Ishikawa (cell line): ENCODE data around the gene ACER2.

ENCODE experiments used
- CEBPB ChIP-seq: IDR thresholded peaks from 2 replicates; pipeline ENCODE4 v1.6.1; 2012
- CREB1 ChIP-seq: IDR thresholded peaks from 2 replicates; pipeline ENCODE4 v1.6.1; 2012; ENCODE audit warnings: low read depth
- EGR1 ChIP-seq: IDR thresholded peaks from 2 replicates; pipeline ENCODE4 v1.6.1; 2012
- EP300 ChIP-seq: IDR thresholded peaks from 2 replicates; pipeline ENCODE4 v1.6.1; 2012; ENCODE audit warnings: borderline replicate concordance
- FOXM1 ChIP-seq: IDR thresholded peaks from 2 replicates; pipeline ENCODE4 v1.6.1; 2012; ENCODE audit warnings: low read depth, borderline replicate concordance
- NFIC ChIP-seq: IDR thresholded peaks from 2 replicates; pipeline ENCODE4 v1.6.1; 2012
- RAD21 ChIP-seq: IDR thresholded peaks from 2 replicates; pipeline ENCODE4 v1.6.1; 2012; ENCODE audit warnings: low read depth
- TAF1 ChIP-seq: IDR thresholded peaks from 2 replicates; pipeline ENCODE4 v1.6.1; 2012; ENCODE audit warnings: low read depth, mild to moderate bottlenecking
- TCF12 ChIP-seq: IDR thresholded peaks from 2 replicates; pipeline ENCODE4 v1.6.1; 2012; ENCODE audit warnings: low read depth
- TEAD4 ChIP-seq: IDR thresholded peaks from 2 replicates; pipeline ENCODE4 v1.6.1; 2012
- YY1 ChIP-seq: IDR thresholded peaks from 2 replicates; pipeline ENCODE4 v1.6.1; 2012; ENCODE audit warnings: low read depth
- ZBTB7A ChIP-seq: IDR thresholded peaks from 2 replicates; pipeline ENCODE4 v1.6.1; 2012; ENCODE audit warnings: low read depth
- TF ChIP-seq, protein P1 (sequence below): IDR thresholded peaks from 2 replicates; pipeline ENCODE4 v1.6.1; 2012
- TF ChIP-seq, protein P2 (sequence below): IDR thresholded peaks from 2 replicates; pipeline ENCODE4 v1.6.1; 2012; ENCODE audit warnings: low read depth, mild to moderate bottlenecking
- TF ChIP-seq, protein P3 (sequence below): IDR thresholded peaks from 2 replicates; pipeline ENCODE4 v1.6.1; 2012

ACER2 gene

DNA sequence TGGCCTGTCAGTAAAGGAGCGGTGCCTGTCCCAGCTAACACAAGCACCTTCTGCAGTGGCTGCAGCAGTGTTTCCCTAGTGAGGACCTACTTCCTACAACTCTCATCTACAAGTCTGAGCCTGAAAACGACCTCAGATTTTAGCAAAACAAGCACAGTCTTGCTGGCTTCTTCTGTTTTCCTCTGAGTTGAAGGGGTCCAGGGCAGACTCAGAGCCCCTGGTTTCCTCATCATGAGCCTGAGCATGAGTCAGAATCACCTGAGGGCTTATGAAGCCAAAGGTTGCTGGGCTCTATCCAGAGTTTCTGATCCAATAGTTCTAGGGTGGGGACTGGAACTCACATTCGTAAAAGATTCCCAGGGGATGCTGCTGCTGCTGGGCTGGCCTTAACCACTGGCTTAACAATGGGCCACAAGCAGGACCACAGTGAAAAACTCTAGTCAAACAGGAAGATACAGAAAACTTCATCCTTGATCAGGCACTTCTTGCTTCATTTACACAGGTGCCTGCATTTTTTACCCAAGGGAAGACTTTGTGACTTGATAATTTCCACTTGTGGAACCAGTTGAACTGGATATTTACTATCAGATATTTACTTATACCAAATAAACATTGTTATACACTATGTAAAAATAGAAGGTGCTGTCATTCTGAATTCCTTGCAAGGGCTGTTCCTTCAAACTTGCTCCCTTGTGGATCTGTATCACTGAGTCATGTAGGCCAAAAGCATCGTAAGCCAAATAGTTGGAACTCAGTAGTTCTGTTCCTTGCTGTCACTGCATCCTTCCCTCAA, 4.3 kb upstream of the ACER2 start:
- TF ChIP-seq, protein P1, sequence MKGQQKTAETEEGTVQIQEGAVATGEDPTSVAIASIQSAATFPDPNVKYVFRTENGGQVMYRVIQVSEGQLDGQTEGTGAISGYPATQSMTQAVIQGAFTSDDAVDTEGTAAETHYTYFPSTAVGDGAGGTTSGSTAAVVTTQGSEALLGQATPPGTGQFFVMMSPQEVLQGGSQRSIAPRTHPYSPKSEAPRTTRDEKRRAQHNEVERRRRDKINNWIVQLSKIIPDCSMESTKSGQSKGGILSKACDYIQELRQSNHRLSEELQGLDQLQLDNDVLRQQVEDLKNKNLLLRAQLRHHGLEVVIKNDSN, result no peak
- no peak for TF ChIP-seq EP300
- no peak for TF ChIP-seq CEBPB
- no peak for TF ChIP-seq FOXM1
- TF ChIP-seq, protein P2, sequence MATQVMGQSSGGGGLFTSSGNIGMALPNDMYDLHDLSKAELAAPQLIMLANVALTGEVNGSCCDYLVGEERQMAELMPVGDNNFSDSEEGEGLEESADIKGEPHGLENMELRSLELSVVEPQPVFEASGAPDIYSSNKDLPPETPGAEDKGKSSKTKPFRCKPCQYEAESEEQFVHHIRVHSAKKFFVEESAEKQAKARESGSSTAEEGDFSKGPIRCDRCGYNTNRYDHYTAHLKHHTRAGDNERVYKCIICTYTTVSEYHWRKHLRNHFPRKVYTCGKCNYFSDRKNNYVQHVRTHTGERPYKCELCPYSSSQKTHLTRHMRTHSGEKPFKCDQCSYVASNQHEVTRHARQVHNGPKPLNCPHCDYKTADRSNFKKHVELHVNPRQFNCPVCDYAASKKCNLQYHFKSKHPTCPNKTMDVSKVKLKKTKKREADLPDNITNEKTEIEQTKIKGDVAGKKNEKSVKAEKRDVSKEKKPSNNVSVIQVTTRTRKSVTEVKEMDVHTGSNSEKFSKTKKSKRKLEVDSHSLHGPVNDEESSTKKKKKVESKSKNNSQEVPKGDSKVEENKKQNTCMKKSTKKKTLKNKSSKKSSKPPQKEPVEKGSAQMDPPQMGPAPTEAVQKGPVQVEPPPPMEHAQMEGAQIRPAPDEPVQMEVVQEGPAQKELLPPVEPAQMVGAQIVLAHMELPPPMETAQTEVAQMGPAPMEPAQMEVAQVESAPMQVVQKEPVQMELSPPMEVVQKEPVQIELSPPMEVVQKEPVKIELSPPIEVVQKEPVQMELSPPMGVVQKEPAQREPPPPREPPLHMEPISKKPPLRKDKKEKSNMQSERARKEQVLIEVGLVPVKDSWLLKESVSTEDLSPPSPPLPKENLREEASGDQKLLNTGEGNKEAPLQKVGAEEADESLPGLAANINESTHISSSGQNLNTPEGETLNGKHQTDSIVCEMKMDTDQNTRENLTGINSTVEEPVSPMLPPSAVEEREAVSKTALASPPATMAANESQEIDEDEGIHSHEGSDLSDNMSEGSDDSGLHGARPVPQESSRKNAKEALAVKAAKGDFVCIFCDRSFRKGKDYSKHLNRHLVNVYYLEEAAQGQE, result no peak
- TF ChIP-seq EGR1, result no peak
- no peak for TF ChIP-seq NFIC
- no peak for TF ChIP-seq CREB1
- TF ChIP-seq ZBTB7A, result no peak
- no peak for TF ChIP-seq YY1
- no peak for TF ChIP-seq TAF1
- no peak for TF ChIP-seq TEAD4
- TF ChIP-seq, protein P3, sequence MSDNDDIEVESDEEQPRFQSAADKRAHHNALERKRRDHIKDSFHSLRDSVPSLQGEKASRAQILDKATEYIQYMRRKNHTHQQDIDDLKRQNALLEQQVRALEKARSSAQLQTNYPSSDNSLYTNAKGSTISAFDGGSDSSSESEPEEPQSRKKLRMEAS, result no peak

DNA sequence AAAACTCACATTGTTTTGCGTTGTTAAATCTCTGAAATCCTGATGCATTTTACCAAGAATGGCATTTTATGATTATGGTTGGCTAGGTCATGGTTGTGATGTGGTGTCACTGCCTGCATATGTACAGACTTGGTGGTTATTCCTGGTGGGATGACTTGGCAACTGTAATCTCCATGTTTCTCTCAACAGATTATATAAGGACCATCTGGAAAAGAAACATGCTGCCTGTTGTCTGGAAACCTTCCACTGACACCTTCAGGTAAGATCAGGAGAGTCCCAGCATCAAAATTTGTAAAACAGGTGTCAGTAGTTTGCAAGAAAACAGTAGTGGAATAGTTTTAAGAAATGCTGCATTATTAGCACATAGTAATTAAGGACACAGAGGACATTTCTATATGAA, 3.0 kb upstream of the ACER2 start:
- no peak for TF ChIP-seq YY1
- TF ChIP-seq TCF12, result no peak
- TF ChIP-seq, protein P2, result no peak
- TF ChIP-seq EP300, result no peak
- TF ChIP-seq RAD21, result no peak
- no peak for TF ChIP-seq TEAD4
- TF ChIP-seq, protein P3, result no peak
- TF ChIP-seq NFIC, result no peak
- TF ChIP-seq TAF1, result no peak
- no peak for TF ChIP-seq EGR1
- TF ChIP-seq, protein P1, result no peak
- TF ChIP-seq CREB1, result no peak
- TF ChIP-seq CEBPB, result no peak
- no peak for TF ChIP-seq ZBTB7A
- TF ChIP-seq FOXM1, result no peak

DNA sequence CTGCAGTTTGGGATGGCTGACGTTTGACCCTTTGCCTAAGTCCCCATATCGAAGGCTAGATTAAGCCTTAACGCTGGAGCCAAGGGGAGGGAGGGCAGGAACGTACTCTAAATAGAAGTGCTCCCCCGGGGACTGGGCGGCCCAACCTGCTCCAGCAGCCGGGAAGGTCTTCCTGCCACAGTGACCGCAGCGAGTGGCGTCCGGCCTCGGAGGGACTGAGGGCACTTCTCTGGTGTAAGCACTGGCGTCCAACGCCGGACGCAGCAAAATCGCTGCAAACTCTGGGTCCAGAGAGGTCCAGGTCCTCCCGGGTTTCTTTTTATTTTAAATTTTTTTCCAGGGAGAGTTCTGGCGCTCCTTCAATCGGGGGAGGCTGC, 505 bp upstream of the ACER2 start:
- TF ChIP-seq TEAD4 (no peak), ZBTB7A (no peak)
- TF ChIP-seq, protein P1, result no peak

DNA sequence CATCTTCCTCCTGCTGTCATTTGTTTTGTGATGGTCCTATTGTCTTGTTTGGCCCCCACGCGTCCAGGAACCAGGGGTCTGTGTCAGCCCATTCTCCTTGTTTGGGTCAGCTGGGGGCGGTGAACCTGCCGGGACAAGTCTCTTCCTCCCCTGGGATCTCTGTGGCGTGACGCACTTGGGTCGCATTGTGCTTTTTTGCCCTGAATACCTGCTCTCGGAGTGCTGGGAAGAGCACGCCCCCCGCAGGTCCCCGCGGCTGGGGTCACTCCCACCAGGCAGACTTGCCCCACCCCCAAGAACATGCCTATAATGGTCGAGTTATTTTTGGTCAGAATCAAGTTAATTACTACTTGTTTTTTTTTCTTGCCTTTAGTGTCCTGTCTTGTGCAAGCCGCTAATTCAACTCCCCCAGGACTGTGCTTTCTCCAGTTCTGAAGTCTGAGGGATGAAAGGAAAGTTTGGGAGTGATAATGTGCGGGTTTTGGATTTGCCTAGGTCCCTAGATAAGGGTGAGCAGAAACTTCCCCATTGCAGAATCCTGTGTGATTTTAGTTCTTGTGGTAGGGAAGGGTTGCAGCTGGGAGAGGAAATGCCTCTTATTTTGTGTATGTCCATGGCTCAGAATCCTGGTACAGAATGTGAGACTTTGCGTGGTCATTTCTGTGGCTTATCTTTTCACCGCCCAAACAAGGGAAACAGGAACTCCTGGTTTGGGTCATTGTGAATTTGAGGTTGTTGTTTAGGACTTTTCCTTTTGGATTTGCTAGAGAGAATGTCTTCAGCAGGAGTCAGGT, 789 bp downstream of the ACER2 start:
- no peak for TF ChIP-seq YY1
- TF ChIP-seq FOXM1, result no peak
- no peak for TF ChIP-seq TAF1
- TF ChIP-seq, protein P2, result no peak
- no peak; the same call in none of the 2 replicates for TF ChIP-seq ZBTB7A
- TF ChIP-seq, protein P1, result no peak
- TF ChIP-seq EP300, result no peak
- TF ChIP-seq, protein P3, result no peak
- TF ChIP-seq CREB1, result no peak
- TF ChIP-seq NFIC, result no peak
- no peak for TF ChIP-seq TCF12
- no peak for TF ChIP-seq TEAD4
- TF ChIP-seq EGR1, result no peak
- no peak for TF ChIP-seq RAD21
